Measurements from ENCODE around the gene CDK18. TPM values are rescaled to one million over a fixed set of nuclear protein-coding genes. Genes with fewer than 3 reads are reported as not detected.
"Not testable (repeated sequence)": the region's sequence is repeated elsewhere in the genome, so short reads cannot be mapped to it uniquely, and the experiment has no call there.

Gene CDK18
- total RNA-seq: 0.18 and 9.7 TPM in 2 replicates

- no peak for DNase-seq (ENCODE audit: extremely low read depth, low read depth, low spot score)
These were observed at the start of gene CDK18 for GRCh38 chr1:205504311-205505075. TSS of gene CDK18 (plus strand) at chr1:205504669. CDS start at chr1:205523168, 18,499 bp downstream.

GRCh38 chr1:205454903-205455335, 49.5 kb upstream of the CDK18 start:
- no peak for DNase-seq (ENCODE audit: extremely low read depth, low read depth, low spot score)

DNA sequence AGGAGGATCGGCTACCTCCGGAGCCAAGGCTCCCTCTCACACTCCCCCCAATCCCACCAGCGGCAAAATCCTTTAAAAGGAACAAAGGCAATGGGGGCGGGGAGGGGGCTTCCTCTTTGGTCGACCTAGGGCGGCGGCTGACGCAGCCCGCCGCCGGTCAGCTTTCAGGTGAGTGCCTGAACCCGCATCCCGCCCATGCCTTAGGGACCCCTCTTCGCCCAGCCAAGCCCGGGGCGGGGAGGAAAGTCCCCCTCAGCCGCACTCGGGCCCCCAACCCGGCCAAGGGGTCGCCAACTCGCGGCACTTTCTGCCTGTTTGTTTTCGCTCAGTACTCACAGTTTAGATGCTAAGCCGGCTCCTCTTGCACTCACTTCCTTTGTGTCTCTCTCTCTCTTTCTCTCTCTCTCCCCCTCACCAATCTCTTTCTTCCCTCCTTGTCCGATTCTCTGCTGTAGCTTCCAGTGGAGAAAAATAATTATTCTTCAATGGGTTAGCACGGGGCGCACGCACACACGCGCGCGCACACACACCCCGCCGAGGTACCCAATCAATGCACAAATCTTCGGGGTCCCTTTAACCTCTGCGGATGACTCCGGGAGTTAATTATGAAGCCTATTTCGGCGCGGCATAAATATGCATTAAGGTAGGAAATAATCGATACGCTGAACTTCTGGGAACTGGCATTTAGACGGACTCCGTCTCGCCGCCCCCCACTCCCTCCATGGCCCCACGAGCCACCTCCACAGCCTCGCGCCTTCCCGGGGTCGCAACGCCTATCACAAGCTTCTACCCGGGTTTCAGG, 48.7 kb upstream of the CDK18 start, which contains the start of gene BLACAT1:
Gene BLACAT1, minus strand, starts transcription at position 465 of the 802 bp plus-strand sequence.
- no peak for DNase-seq (ENCODE audit: extremely low read depth, low read depth, low spot score)

DNA sequence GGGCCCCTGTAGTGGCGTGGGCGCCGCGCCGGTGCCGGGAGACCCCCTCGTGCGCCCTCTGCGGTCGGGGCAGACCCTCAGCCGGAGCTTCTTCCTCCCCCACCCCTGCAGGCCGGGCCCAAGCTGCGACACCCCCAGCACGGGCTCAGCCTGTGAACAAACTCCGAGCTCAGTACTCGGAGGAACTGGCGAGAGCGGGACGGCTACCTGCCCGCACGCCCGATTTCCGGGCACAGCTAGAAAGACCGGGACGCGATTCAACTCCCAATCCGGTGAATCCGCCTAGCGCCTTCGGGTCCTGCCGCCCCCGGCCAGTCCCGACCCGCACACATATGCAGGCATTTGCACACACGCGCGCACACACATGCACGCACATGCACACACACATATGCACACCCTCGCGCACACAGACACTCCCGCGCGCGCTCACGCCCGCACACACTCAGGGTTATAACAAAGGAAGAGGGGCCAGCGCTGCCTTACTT, 48.0 kb upstream of the CDK18 start:
- DNase-seq (ENCODE audit: extremely low read depth, low read depth, low spot score): no peak

- no peak for DNase-seq (ENCODE audit: extremely low read depth, low read depth, low spot score)
These were observed 47.4 kb upstream of the CDK18 start for GRCh38 chr1:205456868-205457745.

DNA sequence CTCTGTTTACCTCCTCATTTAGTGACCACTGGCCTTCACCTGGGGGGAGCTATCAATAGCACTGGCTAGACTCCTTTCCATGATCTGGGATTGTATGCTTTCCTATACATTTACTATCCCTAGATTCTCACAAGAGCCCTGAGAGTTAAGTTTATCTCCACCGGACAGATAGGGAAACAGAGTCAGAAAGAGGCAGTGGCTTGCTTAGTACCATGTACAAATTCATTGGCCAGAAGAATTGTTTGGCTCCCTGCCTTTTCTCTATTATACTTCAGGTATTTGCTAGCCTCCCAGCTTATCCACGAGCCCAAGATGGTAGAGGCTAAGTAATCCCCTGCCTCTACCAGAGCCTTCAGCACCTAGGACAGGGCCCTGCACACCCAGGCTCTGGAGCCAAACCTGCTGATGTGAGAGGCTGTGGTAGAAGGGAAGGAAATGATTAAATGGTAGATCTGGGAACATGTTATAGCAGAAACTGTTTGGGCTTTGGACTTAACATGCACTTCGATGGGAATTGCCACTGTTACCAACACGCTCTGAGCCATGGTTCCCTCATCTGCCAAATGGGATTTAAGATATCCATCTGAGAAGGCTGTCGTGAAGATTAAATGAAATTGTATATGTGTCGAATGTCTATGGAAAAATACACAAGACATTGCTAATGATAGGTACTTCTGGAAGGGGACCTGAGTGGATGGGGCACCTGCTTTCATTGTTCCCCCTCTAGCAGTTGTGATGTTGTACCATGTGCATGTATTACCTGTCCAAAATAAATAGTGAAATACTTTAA, 45.5 kb upstream of the CDK18 start:
- DNase-seq (ENCODE audit: extremely low read depth, low read depth, low spot score): no peak

- DNase-seq (ENCODE audit: extremely low read depth, low read depth, low spot score): no peak
These were observed 39.1 kb upstream of the CDK18 start for GRCh38 chr1:205465392-205465791.

- DNase-seq (ENCODE audit: extremely low read depth, low read depth, low spot score): no peak
These were observed 37.8 kb upstream of the CDK18 start for GRCh38 chr1:205466595-205467220.

DNA sequence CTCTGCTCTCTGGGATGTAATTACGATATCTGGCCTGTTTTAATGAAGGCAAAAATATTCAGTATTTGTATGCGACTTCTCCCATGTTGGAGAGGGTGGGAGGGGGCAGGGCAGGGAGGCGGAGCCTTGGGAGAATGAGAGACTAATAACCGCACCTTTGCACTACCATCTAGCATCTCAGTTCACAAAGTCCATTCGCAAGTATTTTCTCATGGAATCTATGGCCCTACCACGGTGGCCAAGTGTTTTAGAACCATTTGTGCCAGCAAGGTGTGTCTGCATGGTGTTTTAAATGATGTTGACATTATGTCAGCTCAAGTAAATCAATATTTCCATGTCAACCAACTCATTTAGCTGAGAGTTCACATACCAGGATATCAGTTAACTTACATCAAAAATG, 34.3 kb upstream of the CDK18 start:
- no peak for DNase-seq (ENCODE audit: extremely low read depth, low read depth, low spot score)

DNA sequence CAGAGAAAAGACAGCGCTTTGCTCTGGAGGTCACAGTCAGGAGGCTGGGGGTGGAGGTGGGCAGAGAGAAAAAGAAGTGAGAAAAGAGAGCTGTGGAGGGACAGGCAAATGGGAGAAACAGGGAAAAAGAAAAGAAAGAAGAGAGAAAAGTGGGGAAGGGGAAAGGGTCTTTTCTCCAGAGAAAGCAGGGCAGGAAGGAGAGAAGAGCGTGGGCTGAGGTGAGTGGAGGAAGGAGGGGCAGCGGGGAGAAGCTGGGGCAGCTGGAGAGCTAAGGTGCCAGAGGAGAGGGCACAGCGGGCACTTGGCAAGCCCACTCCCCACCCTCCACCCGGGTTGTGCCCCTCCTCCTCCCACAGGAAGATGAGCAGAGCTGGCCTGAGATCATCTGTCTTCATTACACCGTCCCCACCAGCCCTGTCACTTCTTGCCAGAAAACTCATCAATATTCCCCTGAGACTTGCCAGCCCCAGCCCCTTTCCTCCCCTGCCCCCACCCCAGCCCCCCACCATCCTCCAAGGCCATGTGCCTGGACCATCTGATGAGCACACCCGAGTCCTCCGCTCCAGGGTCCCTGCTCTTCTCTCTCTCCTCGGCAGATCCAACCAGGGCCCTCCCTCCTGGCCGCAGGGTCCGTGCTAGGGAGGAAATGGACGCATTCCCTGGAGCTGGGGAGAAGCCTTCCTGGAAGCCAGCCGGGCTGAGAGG, 31.6 kb upstream of the CDK18 start:
- DNase-seq (ENCODE audit: extremely low read depth, low read depth, low spot score): no peak

GRCh38 chr1:205473475-205473874, 31.0 kb upstream of the CDK18 start:
- no peak for DNase-seq (ENCODE audit: extremely low read depth, low read depth, low spot score)

DNA sequence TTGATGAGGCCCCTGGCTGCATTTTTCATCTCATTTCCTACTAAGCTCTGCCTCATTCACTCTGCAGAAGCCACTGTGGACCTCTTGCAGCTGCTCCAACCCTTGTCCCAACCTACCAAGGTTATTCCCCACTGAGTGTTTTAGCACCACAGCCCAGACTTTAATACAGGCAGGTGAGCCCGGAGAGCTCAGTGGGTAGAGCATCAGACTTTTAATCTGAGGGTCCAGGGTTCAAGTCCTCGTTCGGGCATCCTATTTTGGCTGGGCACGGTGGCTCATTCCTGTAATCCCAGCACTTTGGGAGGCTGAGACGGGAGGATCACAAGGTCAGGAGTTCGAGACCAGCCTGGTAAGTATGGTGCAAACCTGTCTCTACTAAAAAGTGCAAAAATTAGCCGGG, 30.5 kb upstream of the CDK18 start:
- DNase-seq (ENCODE audit: extremely low read depth, low read depth, low spot score): no peak

DNA sequence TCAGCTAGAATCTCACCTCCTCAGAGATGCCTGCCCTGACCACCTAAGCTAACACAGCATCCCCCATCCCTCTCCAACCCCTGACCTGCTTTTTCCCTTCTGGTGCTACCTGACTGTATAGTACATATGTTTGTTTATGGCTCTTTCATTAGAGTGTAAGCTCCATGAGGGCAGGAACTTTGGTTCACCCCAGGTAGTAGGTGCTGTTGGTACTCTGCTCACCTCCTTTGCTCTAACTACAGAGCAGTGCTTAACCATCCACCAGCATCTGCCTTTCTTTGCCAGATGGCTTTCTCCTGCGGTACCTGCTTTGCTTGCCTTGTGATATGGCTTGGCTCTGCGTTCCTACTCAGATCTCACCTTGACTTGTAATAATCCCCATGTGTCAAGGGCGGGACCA, 29.9 kb upstream of the CDK18 start:
- DNase-seq (ENCODE audit: extremely low read depth, low read depth, low spot score): no peak

DNA sequence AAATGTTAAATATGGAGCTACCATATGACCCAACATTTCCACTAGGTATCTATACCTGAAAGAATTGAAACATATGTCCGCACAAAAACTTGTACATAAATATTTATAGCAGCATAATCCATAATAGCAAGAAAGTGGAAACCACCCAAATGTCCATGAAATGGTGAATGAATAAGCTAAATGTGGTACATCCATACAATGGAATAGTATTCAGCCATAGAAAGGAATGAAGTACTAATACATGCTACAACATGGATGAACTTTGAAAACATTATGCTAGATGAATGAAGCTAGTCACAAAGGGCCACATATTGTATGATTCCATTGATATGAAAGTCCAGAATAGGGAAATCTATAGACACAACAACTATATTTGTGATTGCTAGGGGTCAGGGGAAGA, 28.6 kb upstream of the CDK18 start:
- DNase-seq (ENCODE audit: extremely low read depth, low read depth, low spot score): no peak

DNA sequence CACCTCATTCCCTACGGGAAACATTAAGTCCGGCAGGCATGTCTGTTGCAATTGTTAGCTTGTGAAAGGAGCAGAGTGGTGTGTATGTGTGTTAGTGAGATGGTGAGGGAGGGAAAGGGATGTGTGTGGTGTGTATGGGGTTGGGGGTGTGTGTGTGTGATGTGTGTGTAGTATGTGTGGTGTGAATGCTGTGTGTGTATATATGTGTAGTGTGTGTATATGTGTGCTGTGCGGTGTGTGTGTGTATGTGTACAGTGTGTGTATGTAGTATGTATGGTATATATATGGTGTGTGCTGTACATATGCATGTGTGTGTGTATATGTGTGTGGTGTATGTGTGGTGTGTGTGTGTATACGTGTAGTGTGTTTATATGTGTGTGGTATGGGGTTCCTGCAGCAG, 27.8 kb upstream of the CDK18 start:
- DNase-seq (ENCODE audit: extremely low read depth, low read depth, low spot score): no peak

- no peak for DNase-seq (ENCODE audit: extremely low read depth, low read depth, low spot score)
These were observed 27.2 kb upstream of the CDK18 start for GRCh38 chr1:205477121-205477758.

GRCh38 chr1:205477759-205478247, 26.7 kb upstream of the CDK18 start:
- DNase-seq (ENCODE audit: extremely low read depth, low read depth, low spot score): no peak

- not testable (repeated sequence) for DNase-seq (ENCODE audit: extremely low read depth, low read depth, low spot score)
These were observed 25.5 kb upstream of the CDK18 start for GRCh38 chr1:205478985-205479384.
